Measurements from ENCODE around the gene TRIM29. TPM values are rescaled to one million over a fixed set of nuclear protein-coding genes. Genes with fewer than 3 reads are reported as not detected.
A peak's percentile ranks its signal among the peaks of the same experiment; 100 is the strongest.
"Not testable (repeated sequence)": the region's sequence is repeated elsewhere in the genome, so short reads cannot be mapped to it uniquely, and the experiment has no call there.

TRIM29 gene
- total RNA-seq, 4 donors from 2014 or later = 7.8 to 33.3 (median 9.1) TPM

- Histone ChIP-seq H3K4me1 (peaks cover 0 to 44% (median 15%) of the 10 kb centered on the region in 4 donors), H3K27me3 (no peaks in the 10 kb centered on the region), H3K9me3 (no peaks in the 10 kb centered on the region), H3K4me3 (no peak overlapping the region), H3K36me3 (no peaks in the 10 kb centered on the region), H3K27ac (no peak overlapping the region)
- TF ChIP-seq CTCF (IDR thresholded peaks at IDR 0.05) (no peak), POLR2A (IDR thresholded peaks at IDR 0.05) (no peak)
- DNase-seq = no peak
Observed at GRCh38 chr11:120181376-120181975, 43.6 kb upstream of the TRIM29 start.

GRCh38 chr11:120180551-120181232 lies 42.8 kb upstream of the TRIM29 start:
- H3K4me3 ChIP-seq = no peak overlapping the region
- no peaks in the 10 kb centered on the region for H3K36me3 ChIP-seq
- no peak for DNase-seq

DNA sequence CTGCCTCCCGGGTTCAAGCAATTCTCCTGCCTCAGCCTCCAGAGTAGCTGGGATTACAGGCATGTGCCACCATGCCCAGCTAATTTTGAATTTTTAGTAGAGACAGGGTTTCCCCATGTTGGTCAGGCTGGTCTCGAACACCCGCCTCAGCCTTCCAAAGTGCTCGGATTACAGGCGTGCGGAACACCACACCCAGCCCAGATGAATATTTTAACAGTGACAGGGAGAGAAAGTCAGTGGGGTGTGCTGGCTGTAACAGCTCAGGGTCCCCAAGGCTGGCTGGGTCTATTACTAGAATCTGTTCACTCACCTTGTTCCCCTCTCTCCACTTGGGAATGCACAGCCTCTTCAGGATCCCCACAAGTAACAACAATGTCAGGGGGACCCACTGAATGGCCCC lies 42.1 kb upstream of the TRIM29 start:
- H3K27me3 ChIP-seq, DNase-seq: not testable (repeated sequence)

More at GRCh38 chr11:120180551-120181232, 42.8 kb upstream of the TRIM29 start:
- TF ChIP-seq POLR2A (IDR thresholded peaks at IDR 0.05) (no peak), CTCF (IDR thresholded peaks at IDR 0.05) (peak in 1 of 6 experiments; percentile 10)
- Histone ChIP-seq H3K9me3 (no peaks in the 10 kb centered on the region), H3K27ac (no peak overlapping the region), H3K4me1 (peaks cover 0 to 36% (median 8%) of the 10 kb centered on the region in 4 donors), H3K27me3 (no peaks in the 10 kb centered on the region)

DNA sequence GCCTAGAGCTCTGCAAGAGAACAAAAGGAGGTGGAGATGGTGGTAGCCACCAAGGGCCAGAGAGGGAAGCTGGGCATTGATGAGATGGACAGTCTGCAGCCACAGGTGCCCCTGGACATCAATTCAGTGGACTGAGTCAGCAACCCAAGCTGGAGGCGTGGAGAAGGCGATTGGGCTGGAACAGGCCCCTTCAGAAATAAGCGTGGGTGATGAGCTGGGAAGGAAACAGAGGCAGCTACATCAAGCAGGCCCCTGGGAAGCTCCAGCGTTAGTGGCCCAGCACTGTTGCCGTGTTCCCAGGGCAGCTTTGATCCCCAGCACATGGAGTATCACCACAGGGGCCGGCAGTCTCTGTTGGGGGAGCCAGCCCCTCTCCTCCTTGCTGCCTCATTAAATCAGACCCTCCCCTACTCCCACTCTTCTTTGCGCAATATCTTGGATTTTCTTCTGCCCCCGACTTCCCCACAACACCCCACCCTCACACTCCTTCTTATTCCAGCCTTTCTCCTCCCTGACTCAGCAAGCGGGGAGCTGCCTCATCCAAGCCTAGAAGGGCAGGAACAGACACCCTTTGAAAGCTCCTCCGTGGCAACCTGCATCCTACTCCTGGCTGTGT lies 41.3 kb upstream of the TRIM29 start:
- H3K36me3 ChIP-seq = no peaks in the 10 kb centered on the region
- TF ChIP-seq POLR2A (IDR thresholded peaks at IDR 0.05) = no peak
- no peak for TF ChIP-seq CTCF (IDR thresholded peaks at IDR 0.05)
- H3K27me3 ChIP-seq = no peaks in the 10 kb centered on the region
- peak overlapping the region in 1 of 4 donors; percentile 32 for H3K27ac ChIP-seq
- no peak overlapping the region for H3K4me3 ChIP-seq
- H3K9me3 ChIP-seq = no peaks in the 10 kb centered on the region
- DNase-seq = peak in 1 of 3 donors; percentile 43
- H3K4me1 ChIP-seq = peaks cover 0 to 31% (median 8%) of the 10 kb centered on the region in 4 donors

More for the DNA sequence above, 42.1 kb upstream of the TRIM29 start:
- not testable (repeated sequence) for H3K9me3 ChIP-seq, H3K4me3 ChIP-seq, H3K36me3 ChIP-seq, H3K27ac ChIP-seq
- H3K4me1 ChIP-seq = peaks cover 0 to 37% (median 8%) of the 10 kb centered on the region in 4 donors

DNA sequence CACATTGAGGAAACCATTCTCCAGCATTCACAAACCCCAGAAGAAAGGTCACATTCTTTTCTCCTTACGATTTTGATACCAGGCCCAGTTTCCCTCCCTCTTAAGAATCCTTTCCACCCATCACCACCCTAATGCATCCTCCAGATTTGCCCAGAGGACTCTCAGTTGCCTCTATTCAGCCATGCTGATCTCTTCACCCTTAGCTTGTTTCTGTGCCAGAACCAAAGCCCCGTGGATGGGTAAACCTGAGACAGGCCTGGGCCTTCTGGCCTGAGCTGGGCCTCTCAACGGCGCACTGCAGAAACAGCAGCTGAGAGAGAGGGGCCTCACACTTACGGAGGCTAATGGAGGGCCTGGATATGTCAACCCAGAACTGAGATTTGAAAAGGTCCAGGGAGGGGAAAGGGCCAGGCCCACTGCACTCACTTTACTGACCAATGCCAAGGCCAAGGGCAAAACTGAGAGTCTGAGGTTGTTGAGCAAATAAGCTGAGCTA lies 40.7 kb upstream of the TRIM29 start:
- Histone ChIP-seq H3K4me3 (no peak overlapping the region), H3K36me3 (no peaks in the 10 kb centered on the region), H3K27me3 (no peaks in the 10 kb centered on the region), H3K9me3 (no peaks in the 10 kb centered on the region), H3K4me1 (peaks cover 0 to 25% (median 6%) of the 10 kb centered on the region in 4 donors), H3K27ac (peak overlapping the region in 1 of 4 donors; percentile 32)
- DNase-seq = no peak
- TF ChIP-seq CTCF (IDR thresholded peaks at IDR 0.05) = no peak
- TF ChIP-seq POLR2A (IDR thresholded peaks at IDR 0.05) = no peak

DNA sequence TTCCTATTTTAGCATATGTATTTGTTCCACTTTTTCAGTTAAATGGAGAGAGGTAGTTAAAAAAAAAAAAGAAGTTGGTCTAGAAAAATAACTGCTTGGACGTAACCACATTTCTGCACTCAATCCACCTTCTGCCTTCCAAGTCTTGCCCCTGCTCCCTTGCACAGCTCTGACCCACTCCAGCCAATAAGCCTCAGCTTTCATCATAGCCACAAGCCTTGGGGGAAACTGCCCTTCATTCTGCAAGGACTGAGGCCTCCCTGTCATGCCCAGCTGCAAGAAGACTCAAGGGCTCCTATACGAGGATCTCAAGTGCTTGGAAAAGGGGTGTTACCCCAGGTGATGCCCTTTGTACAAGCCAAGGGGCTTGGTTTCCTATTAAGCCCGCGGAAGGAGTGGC lies 37.0 kb upstream of the TRIM29 start:
- Histone ChIP-seq H3K36me3 (no peaks in the 10 kb centered on the region), H3K4me1 (peaks cover 0 to 11% (median 0%) of the 10 kb centered on the region in 4 donors), H3K27me3 (peaks cover 0 to 3% of the 10 kb centered on the region in 2 donors), H3K27ac (no peak overlapping the region), H3K9me3 (no peaks in the 10 kb centered on the region), H3K4me3 (no peak overlapping the region)
- TF ChIP-seq POLR2A (IDR thresholded peaks at IDR 0.05) (no peak), CTCF (IDR thresholded peaks at IDR 0.05) (no peak)
- DNase-seq = no peak
